Body of pancreas (tissue), 4 donors: ENCODE results near the gene SPIRE1.

Experiments used
- POLR2A ChIP-seq, 3 donors: fragments of 450-650 bp; IDR thresholded peaks; one replicate each; pipeline ENCODE4 v1.6.1; 2016; ENCODE audit warnings: antibody characterized with exemption in 3 of 3, mild to moderate bottlenecking in 2 of 3
- TF ChIP-seq, protein P1 (sequence below), 7 experiments: fragments of 450-650 bp in 4 of 7; fragments of 200-600 bp in 3 of 7; sonication (generic) in 3 of 7; IDR thresholded peaks; one replicate each; pipeline ENCODE4 v1.5.1; 2016 to 2019; ENCODE audit warnings: antibody characterized with exemption in 7 of 7

DNA sequence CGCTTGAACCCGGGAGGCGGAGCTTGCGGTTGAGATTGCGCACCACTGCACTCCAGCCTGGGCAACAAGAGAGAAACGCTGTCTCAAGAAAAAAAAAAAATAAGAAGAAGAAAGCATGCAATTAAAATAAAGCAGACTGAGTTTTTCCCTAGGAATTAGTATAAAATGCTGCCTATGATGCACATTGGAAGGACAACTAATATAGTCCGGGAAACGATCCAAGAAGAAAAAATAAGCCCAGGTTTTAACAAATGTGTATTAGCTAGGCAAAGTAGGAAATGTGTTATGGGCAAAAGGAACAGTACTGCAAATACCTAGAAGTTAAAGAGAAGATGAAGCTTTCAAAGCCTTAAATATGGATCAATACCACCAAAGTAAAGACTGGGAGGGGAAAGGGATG lies 64.0 kb downstream of the SPIRE1 start:
- TF ChIP-seq, protein P1, sequence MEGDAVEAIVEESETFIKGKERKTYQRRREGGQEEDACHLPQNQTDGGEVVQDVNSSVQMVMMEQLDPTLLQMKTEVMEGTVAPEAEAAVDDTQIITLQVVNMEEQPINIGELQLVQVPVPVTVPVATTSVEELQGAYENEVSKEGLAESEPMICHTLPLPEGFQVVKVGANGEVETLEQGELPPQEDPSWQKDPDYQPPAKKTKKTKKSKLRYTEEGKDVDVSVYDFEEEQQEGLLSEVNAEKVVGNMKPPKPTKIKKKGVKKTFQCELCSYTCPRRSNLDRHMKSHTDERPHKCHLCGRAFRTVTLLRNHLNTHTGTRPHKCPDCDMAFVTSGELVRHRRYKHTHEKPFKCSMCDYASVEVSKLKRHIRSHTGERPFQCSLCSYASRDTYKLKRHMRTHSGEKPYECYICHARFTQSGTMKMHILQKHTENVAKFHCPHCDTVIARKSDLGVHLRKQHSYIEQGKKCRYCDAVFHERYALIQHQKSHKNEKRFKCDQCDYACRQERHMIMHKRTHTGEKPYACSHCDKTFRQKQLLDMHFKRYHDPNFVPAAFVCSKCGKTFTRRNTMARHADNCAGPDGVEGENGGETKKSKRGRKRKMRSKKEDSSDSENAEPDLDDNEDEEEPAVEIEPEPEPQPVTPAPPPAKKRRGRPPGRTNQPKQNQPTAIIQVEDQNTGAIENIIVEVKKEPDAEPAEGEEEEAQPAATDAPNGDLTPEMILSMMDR (IDR thresholded peaks at IDR 0.05): no peak
- no peak for TF ChIP-seq POLR2A (IDR thresholded peaks at IDR 0.05)
